CD4-positive, alpha-beta T cell treated with Interferon gamma for 1 hour (primary cell): Measurements from ENCODE around the gene ATP1B1.
"Not testable (repeated sequence)": the region's sequence is repeated elsewhere in the genome, so short reads cannot be mapped to it uniquely, and the experiment has no call there.

Experiments
- DNase-seq: peaks from one replicate; pipeline ENCODE4 v3.0.0-alpha.2; 2020

Gene ATP1B1

GRCh38 chr1:169146576-169147214 is 40.2 kb downstream of the ATP1B1 start:
- no peak for DNase-seq

- DNase-seq: no peak
These were observed 42.2 kb downstream of the ATP1B1 start for GRCh38 chr1:169148472-169149252.

DNA sequence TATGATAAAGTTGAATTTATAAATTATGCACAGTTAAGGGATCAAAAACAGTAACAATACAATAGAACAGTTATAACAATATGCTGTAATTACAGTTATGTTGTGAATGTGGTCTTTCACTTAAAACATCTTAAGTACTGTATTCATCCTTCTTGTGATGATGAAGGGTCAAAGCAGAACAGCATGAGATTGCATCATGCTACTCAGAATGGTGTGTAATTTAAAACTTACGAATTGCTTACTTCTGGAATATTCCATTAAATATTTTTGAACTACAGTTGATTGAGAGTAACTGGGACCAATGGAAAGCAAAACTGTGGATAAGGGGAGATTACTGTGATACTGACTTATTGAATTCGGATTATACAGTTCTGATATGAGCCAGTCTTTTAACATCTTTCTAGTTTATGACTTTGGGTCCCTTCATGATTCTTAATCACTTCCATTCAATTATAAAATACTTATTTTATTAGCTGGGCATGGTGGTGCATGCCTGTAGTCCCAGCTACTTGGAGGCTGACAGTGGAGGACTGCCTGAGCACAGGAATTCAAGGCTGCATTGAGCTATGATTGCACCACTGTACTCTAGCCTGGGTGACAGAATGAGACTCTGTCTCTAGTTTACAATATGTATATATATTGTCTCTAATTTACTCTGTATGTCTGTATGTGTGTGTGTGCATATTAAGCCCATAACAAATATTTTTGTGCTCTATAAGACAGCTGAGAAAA is 43.2 kb downstream of the ATP1B1 start:
- DNase-seq: no peak

DNA sequence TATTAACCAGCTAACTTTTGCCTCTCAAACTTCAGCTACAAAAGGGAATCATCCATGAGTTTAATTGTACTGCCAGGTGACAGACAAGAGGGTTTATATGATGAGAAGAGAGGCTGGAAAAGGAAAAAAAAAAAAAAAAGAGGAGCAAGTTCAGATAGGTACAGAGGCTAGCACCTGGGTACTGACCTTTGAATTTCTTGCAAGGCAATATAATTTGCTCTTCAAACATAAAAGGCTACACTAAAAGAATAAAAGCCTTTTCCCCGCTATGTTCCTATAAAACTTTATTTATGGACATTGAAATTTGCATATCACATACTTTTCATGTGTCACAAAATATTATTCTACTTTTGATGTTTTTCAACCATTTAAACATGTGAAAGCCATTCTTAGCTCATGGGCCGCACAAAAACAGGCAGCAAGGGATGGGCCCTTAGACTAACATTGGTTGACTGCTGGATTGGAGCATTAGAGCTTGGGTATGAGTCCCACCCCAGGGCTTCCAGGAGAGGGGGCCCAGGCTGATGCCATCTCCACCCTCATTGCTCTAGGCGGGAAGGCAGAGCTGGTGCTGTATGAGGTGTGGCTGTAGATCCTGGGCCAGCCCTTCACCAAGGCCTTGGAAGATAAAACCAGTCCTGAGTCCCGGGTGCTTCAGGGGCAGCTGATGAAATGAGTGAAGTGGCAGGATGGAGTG is 44.3 kb downstream of the ATP1B1 start:
- DNase-seq: no peak

DNA sequence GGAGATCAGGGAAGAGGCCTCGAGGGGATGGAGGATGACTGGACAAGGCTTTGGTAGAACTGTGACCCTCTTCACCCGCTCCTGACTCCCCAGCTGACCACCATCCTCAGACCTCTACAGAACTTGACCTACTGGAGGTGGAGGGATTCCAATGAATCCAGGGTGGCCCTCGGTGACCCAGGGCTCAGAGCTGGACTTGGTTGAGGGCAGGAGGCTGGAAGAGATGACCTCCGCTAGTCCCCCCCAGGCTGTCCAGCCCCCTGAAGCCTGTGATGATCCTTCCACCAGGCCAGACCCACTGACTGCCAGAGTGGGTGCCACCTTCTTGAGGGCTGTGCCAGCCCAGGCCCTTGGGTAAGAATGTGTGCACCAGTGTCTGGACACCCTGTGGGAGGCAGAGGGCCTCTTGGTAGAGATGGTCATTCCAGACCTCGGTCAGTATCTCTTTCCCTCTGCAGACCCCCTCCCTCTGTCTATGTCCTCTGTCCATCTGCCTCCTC is 44.9 kb downstream of the ATP1B1 start:
- no peak for DNase-seq

DNA sequence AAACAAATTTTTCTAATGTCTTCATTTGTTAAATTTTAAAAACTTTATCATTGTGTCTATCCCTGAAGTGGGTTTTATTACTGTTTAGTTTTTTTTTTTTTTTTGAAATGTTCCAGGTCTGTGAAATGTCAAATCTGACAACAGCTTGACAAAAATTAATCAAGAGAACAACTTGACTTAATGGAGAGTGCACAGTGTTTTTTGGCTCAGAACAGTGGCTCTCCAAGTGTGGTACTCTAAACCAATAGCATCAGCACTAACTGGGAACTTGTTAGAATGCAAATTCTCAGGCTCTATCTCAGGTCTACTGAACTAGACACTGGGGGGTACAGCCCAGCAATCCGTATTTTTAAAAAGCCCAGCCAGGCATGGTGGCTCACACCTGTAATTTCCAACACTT is 49.2 kb downstream of the ATP1B1 start:
- no peak for DNase-seq

- no peak for DNase-seq
These were observed 50.1 kb downstream of the ATP1B1 start for GRCh38 chr1:169156580-169156979.

DNA sequence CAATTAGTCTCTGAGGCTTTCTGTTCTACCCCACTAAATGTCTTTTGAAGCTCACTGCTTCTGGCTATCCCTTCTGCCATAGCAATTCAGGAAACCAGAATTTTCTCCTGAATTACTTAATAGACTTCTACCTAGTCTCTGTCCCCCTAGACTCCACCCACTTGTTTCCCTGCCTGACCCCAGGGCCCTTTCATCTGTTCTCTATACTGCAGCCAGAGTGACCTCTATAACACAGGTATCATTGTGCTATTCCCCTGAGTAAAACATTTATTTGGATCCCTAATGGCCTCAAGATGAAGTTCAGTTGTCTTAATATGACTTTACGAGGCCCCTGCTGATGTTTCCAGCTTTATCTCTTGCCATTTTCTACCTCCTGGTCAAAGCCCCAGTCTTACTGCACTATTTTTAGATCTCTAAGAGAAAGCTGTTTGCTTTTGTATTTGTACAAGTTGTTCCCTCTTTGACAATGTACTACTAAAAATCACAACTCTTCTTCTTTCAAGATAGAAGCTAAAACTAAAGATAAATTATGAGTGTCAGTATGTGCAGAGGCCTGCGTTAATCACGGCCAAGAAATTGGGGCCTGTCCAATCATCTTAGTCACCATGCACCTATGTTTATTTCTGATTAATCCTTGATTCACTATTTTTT is 54.5 kb downstream of the ATP1B1 start:
- no peak for DNase-seq

- no peak for DNase-seq
These were observed 55.2 kb downstream of the ATP1B1 start for GRCh38 chr1:169161496-169162194.

- no peak for DNase-seq
These were observed 56.6 kb downstream of the ATP1B1 start for GRCh38 chr1:169163059-169163458.

DNA sequence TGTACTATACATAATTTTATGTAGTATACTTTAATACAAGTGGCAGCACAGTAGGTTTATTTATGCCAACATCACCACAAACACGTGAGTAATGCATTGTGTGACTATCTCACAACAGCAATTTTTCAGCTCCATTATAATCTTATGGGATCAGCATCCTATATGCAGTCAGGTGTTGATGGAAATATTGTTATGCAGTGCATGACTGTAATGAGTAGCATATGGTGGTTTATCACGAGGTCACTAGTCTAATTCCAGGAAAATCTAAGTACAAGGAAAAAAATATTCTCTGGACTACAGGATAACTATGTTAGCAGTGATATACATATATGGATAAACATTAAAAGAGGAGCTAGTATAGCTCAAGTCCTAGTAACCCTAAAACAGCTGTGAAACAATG is 69.0 kb downstream of the ATP1B1 start:
- DNase-seq: no peak

DNA sequence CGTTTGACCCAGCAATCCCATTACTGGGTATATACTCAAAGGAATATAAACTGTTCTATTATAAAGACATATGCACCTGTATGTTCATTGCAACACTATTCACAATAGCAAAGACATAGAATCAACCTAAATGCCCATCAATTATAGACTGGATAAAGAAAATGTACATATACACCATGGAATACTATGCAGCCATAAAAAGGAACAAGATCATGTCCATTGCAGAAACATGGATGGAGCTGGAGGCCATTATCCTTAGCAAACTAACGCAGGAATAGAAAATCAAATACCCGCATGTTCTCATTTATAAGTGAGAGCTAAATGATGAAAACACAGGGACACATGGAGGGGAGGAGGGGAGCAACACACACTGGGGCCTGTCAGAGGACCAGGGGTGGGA is 72.9 kb downstream of the ATP1B1 start:
- DNase-seq: not testable (repeated sequence)

- DNase-seq: no peak
These were observed 73.7 kb downstream of the ATP1B1 start for GRCh38 chr1:169180174-169180573.
